GM18508 (cell line): ENCODE measurements around the gene MGAT4B.

ENCODE experiments used
- ATAC-seq: cut with Tn5 transposase; IDR thresholded peaks from one replicate; pipeline ENCODE4 v1.9.1; 2021; ENCODE audit warnings: moderate number of reproducible peaks; ENCODE audit not compliant: insufficient read depth, unreplicated experiment

MGAT4B gene

GRCh38 chr5:179828756-179829421, 22.2 kb upstream of the MGAT4B start:
- no peak for ATAC-seq

DNA sequence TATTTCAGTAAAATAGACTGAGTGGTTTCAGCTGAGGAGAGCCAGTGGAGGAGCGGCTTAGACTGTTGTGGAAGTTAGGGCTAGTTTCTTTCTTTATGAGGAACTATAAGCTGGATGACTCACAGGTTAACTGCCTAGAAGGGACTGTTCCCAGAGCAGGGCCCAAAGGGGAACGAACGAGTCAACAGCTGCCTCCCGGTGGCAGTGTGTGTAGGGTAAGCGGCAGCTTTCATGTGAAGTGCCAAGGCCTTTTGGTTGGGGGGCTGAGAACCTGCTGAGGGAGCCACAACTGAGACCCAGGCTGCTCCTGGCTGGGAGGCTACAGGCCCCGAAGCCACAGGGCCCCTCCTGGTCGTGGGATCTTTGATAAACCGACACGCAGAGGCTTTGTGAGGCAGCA, 21.0 kb upstream of the MGAT4B start:
- ATAC-seq, result no peak

GRCh38 chr5:179825655-179826182, 19.1 kb upstream of the MGAT4B start:
- ATAC-seq, result no peak

- no peak for ATAC-seq
These were observed 18.1 kb upstream of the MGAT4B start for GRCh38 chr5:179824745-179825112.

- no peak for ATAC-seq
These were observed 17.5 kb upstream of the MGAT4B start for GRCh38 chr5:179823937-179824744.

DNA sequence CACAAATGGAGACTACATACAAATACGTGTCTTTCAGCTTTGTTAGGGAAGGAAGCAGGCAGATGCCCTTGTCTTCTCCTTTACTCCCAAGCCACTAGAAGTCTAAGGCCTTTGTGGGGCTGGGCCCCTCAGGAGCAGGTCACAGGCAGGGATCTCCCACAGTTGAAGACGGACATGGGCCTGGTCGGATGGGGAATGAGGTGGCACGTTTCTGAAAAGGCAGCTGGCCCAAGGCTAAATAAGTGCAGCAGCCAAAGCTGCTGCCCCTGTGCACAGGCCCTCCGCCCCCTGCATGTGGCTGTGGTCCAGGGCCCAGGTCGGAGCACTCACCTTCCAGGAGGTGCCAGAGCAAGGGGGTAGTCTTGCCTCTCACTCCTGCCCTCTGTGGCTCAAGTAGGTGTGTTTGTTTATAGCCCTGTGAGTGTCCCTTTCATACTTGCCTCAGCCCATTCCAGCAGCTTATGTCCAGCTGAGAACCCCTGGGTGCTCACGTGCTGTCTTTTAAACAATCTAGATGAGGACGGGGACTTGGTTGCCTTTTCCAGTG, 15.9 kb upstream of the MGAT4B start:
- ATAC-seq, result no peak

DNA sequence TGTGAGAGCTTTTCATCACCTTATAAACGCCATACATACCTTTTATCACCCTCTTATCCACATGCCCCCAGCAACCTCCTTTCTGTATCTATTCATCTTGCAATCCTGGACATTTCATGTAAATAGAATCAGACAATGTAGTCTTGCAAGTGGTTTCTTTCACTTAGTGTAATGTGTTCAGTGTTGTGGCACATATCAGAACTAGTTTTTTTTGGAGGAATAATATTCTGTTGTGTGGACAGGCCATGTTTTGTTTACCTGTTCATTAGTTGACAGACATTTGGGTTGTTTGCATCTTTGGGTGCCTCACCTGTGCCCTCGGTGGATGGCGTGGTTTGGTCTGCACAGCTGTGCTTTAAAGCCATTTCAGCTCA, 15.4 kb upstream of the MGAT4B start:
- ATAC-seq, result no peak

DNA sequence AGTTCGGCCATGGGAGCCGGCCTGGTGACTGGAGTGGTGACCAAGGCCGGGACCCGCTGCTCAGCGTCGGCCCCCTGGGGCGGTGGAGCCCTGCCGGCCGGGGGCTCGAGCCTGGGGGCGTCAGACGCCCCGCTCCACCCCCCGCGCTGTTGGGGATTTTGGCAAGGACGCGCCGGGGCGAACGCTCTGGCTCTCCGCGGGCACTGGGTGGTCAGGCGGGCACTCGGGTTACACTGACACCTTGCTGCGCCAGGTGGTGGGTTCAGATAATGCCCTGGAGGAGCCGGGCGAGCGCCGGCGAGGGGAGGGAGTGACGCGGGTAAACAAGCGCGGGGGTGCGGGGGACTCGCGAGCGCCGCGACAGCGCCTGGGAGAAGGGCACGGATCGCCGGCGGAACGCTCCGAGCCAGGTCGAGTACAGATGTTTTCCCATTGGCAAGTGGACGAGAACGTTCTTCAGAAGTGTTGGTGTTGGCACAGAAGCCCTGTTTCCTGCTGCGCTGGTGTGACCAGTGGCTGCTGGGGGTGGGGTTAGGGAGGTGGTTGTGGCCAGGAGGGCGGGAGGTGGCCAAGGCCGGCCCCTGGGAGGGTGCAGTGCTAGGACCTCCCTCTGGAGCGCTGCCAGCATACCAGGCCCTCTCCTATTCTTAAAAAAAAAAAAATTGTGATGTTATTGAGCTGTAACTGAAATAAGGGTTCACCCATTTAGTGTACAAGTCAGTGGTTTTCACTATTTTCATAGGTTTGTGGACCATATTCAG, 14.8 kb upstream of the MGAT4B start:
- peak; percentile 39 for ATAC-seq

- ATAC-seq, result no peak
These were observed 14.0 kb upstream of the MGAT4B start, which contains the start of gene SQSTM1 for GRCh38 chr5:179820483-179821297. SQSTM1 (plus strand) TSS chr5:179820905; CDS start chr5:179820937, 32 bp downstream.

GRCh38 chr5:179820127-179820482, 13.4 kb upstream of the MGAT4B start:
- ATAC-seq, result no peak

- no peak for ATAC-seq
These were observed 12.8 kb upstream of the MGAT4B start for GRCh38 chr5:179819296-179820126.

- peak; percentile 53 for ATAC-seq
These were observed 12.2 kb upstream of the MGAT4B start for GRCh38 chr5:179818746-179819295.

- no peak for ATAC-seq
These were observed 11.5 kb upstream of the MGAT4B start for GRCh38 chr5:179817890-179818745.

DNA sequence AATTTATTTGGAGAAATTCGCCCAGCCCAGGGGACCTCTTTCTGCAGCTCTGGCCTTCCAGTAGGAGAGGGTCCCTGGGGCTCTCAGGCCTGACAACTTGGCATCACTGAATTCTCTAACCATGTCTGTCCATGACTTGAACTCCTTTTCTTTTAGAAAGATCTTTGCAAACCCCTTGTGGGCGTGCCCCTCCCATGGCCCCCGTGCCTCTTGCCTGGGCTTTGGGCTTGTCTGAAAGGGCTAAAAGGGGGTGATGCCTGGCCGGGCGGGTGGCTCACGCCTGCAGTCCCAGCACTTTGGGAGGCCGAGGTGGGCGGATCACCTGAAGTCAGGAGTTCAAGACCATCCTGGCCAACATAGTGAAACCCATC, 10.8 kb upstream of the MGAT4B start:
- ATAC-seq, result no peak

DNA sequence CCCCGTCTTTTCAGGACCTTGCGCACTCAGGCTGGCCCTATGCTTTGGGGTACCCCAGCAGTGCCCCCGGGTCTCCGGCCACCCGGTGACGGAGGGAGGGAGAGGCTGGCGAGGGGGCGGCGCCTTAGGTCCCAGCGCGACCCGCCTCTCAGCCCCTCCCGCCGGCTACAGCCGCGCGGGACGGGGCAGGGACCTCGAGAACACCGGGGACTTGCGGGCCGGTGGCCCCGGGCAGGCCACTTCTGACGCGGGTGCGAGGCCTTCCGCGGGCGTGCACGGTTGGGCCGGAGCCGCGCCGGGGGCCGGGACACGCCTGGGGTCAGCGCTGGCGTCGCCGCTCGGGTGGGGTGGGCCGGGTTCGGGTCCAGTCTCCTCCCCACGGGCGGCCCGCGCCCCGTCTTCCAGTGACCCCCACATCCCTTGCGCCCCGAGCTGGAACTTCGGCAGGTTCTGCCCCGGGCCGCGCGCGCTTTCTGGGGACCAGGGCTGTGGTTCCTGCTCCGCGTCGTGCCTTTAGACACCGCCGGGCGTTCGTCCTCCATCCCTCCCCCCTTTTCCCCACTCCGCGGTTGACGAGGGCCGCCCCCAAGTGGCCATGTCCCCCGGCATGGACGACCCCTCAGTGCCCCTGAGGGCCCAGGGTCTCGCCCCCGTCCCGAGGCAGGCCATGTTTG, 10.3 kb upstream of the MGAT4B start:
- no peak for ATAC-seq

- no peak for ATAC-seq
These were observed 9.7 kb upstream of the MGAT4B start for GRCh38 chr5:179816401-179816795.

DNA sequence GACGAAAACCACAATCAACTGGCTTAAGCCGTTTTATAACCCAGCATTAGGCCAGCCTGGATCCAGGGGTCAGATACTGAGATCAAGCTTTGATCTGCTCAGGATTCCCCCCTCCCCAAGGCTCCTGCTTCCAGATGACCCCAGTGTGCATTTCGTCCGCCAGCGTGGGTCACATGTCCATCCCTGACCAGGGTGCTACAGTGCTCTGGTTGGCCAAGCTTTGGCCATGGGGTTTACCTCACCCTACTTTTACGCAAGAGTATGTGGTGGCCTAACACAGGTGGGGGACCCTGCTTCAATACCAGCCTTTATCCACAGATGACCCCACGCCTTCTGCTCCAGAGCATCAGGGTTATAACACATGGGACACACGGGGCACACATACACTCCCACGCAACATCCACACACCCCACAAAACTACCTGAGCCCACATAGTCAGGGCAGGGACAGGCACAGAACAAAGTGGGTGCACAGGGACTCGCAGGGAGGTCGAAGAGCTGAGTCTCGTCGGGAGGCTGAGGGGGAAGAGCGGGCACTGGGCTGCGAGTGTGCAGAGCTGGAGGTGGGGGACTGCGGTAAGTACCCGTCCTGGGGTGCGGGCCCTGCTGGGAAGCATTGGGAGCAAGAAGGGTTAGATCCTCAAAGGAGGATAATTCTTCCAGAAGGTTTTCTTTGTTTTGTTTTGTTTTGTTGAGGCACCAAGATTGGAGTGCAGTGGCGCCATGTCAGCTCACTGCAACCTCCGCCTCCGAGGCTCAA, 9.0 kb upstream of the MGAT4B start:
- ATAC-seq, result no peak
